PC-3 (cell line): Measurements from ENCODE around the gene SYK. TPM values are rescaled to one million over a fixed set of nuclear protein-coding genes. Genes with fewer than 3 reads are reported as not detected.

Experiments used
- ATAC-seq: fragments of 200-7000 bp; cut with Tn5 transposase; 2 replicates; pipeline ENCODE4 v1.9.1; 2020; ENCODE audit warnings: mild to moderate bottlenecking, moderate library complexity
- BruUV-seq: library from RNA; stranded (reverse); fragments of 400-500 nt; replicated peaks from 2 replicates; lab custom pipeline; 2021; lab: Mats Ljungman, UMichigan
- CTCF ChIA-PET: fragments of 300-600 bp; sonication (Branson Sonifier 250); formaldehyde crosslinking; loops from one replicate; lab custom pipeline; 2022; ENCODE audit warnings: antibody characterized with exemption; lab: Charles Lee
- POLR2A ChIA-PET: fragments of 300-600 bp; sonication (Branson Sonifier 250); formaldehyde crosslinking; loops from one replicate; lab custom pipeline; 2022; ENCODE audit warnings: antibody characterized with exemption; ENCODE audit not compliant: unreplicated experiment; lab: Charles Lee
- DNase-seq: peaks from one replicate; pipeline ENCODE4 v3.0.0-alpha.2; 2015
- H2AFZ ChIP-seq: fragments of 300-600 bp; sonication (generic); 2 replicates; pipeline ENCODE4 v1.6.0; 2016; ENCODE audit warnings: antibody characterized with exemption, low read length
- H3F3A ChIP-seq: fragments of 300-600 bp; sonication (generic); one replicate; pipeline ENCODE4 v1.6.0; 2017; ENCODE audit warnings: antibody characterized with exemption, low read length, control low read depth, mild to moderate bottlenecking; ENCODE audit not compliant: unreplicated experiment
- H3K27ac ChIP-seq: fragments of 300-600 bp; sonication (generic); 2 replicates; pipeline ENCODE4 v1.5.1; 2016; ENCODE audit warnings: mild to moderate bottlenecking, low read length
- H3K27me3 ChIP-seq: fragments of 300-600 bp; sonication (generic); 2 replicates; pipeline ENCODE4 v1.6.1; 2016; ENCODE audit warnings: low read length, mixed read lengths
- H3K36me3 ChIP-seq: fragments of 300-600 bp; sonication (generic); 2 replicates; pipeline ENCODE4 v1.6.1; 2016; ENCODE audit warnings: low read depth, mixed run types, low read length, mixed read lengths
- H3K4me1 ChIP-seq: fragments of 300-600 bp; sonication (generic); 2 replicates; pipeline ENCODE4 v1.5.1; 2016; ENCODE audit warnings: low read length; ENCODE audit not compliant: insufficient read depth
- H3K4me2 ChIP-seq: fragments of 300-600 bp; sonication (generic); 2 replicates; pipeline ENCODE4 v1.6.0; 2016; ENCODE audit warnings: low read length
- H3K4me3 ChIP-seq: fragments of 300-600 bp; sonication (generic); 2 replicates; pipeline ENCODE4 v1.5.1; 2016; ENCODE audit warnings: mild to moderate bottlenecking, low read length, mixed read lengths
- H3K79me2 ChIP-seq: fragments of 300-600 bp; sonication (generic); 2 replicates; pipeline ENCODE4 v1.6.1; 2017; ENCODE audit warnings: low read length, mixed read lengths
- H3K9ac ChIP-seq: fragments of 300-600 bp; sonication (generic); 2 replicates; pipeline ENCODE4 v1.6.0; 2016; ENCODE audit warnings: mild to moderate bottlenecking, low read length
- H3K9me2 ChIP-seq: fragments of 300-600 bp; sonication (generic); replicated peaks from 2 replicates; pipeline ENCODE4 v1.6.1; 2016; ENCODE audit warnings: mixed run types, low read length, mixed read lengths
- H3K9me3 ChIP-seq: fragments of 300-600 bp; sonication (generic); 2 replicates; pipeline ENCODE4 v1.6.1; 2016; ENCODE audit warnings: low read length, mixed read lengths
- H4K20me1 ChIP-seq: fragments of 300-600 bp; sonication (generic); 2 replicates; pipeline ENCODE4 v1.6.1; 2016; ENCODE audit warnings: low read length, mixed read lengths
- CTCF ChIP-seq: fragments of 300-600 bp; sonication (generic); conservative IDR thresholded peaks from 2 replicates; pipeline ENCODE4 v1.5.1; 2017; ENCODE audit warnings: antibody characterized with exemption, low read depth, mild to moderate bottlenecking, low read length
- EZH2 ChIP-seq: fragments of 300-600 bp; sonication (generic); IDR thresholded peaks from one replicate; pipeline ENCODE4 v1.6.1; 2017; ENCODE audit warnings: antibody characterized with exemption, mild to moderate bottlenecking, low read length; ENCODE audit not compliant: unreplicated experiment
- EZH2phosphoT487 ChIP-seq: fragments of 300-600 bp; sonication (generic); IDR thresholded peaks from 2 replicates; pipeline ENCODE4 v1.6.1; 2018; ENCODE audit warnings: mild to moderate bottlenecking, antibody characterized with exemption, low read length, borderline replicate concordance
- intact Hi-C: fragments of 100-400 bp; cut with micrococcal nuclease; formaldehyde crosslinking; loops from 2 replicates; pipeline ENCODE4 v1.9.0; 2023
- total RNA-seq: library from RNA; depleted of rRNA; stranded (reverse); fragments of >200 nt; gene quantifications from 2 replicates; pipeline ENCODE4 v1.2.3, GENCODE V29; 2014

The SYK gene
- total RNA-seq, 1 experiment from 2014 or later = 12.9 TPM

- H4K20me1 ChIP-seq = no peaks in the 10 kb centered on the region
- H3F3A ChIP-seq = peaks cover 6% of the 10 kb centered on the region
- H3K9me3 ChIP-seq = no peaks in the 10 kb centered on the region
- H2AFZ ChIP-seq = no peak overlapping the region
- no peak overlapping the region for H3K9ac ChIP-seq
- no peaks in the 10 kb centered on the region for H3K9me2 ChIP-seq
- POLR2A ChIA-PET = no interaction called here
- no peaks in the 10 kb centered on the region for H3K27me3 ChIP-seq
- intact Hi-C loops = no loop called here
- ATAC-seq = no peak
- no TSS peak for BruUV-seq
- H3K4me2 ChIP-seq = no peak overlapping the region
- peaks cover 8% of the 10 kb centered on the region for H3K4me1 ChIP-seq
- DNase-seq = no peak
- no peaks in the 10 kb centered on the region for H3K79me2 ChIP-seq
- TF ChIP-seq EZH2 (no peak), CTCF (no peak), EZH2phosphoT487 (no peak)
- no peak overlapping the region for H3K27ac ChIP-seq
- CTCF ChIA-PET = interaction anchor here (0.6 kb wide), 1 partner anchor 10 kb away, joined by 3 read pairs; no protein-coding TSS in a partner anchor
- no peaks in the 10 kb centered on the region; the same call in 1 of the 2 replicates for H3K36me3 ChIP-seq
- no peak overlapping the region for H3K4me3 ChIP-seq
These were observed 80.0 kb downstream of the SYK start for GRCh38 chr9:90881648-90882047.

- no peak overlapping the region for H3K4me2 ChIP-seq
- BruUV-seq = no TSS peak
- TF ChIP-seq CTCF (no peak), EZH2phosphoT487 (no peak), EZH2 (no peak)
- peaks cover 7% of the 10 kb centered on the region for H3K4me1 ChIP-seq
- H3K27ac ChIP-seq = no peak overlapping the region
- POLR2A ChIA-PET = no interaction called here
- DNase-seq (no peak), ATAC-seq (no peak)
- no peaks in the 10 kb centered on the region; the same call in 1 of the 2 replicates for H3K36me3 ChIP-seq
- no peaks in the 10 kb centered on the region for H3K9me2 ChIP-seq
- intact Hi-C loops = no loop called here
- H3K9ac ChIP-seq = no peak overlapping the region
- H3F3A ChIP-seq = peaks cover 6% of the 10 kb centered on the region
- H2AFZ ChIP-seq = no peak overlapping the region
- no peaks in the 10 kb centered on the region for H3K79me2 ChIP-seq
- H3K27me3 ChIP-seq = no peaks in the 10 kb centered on the region
- H3K9me3 ChIP-seq = no peaks in the 10 kb centered on the region
- no peak overlapping the region for H3K4me3 ChIP-seq
- CTCF ChIA-PET = no interaction called here
- H4K20me1 ChIP-seq = no peaks in the 10 kb centered on the region
These were observed 81.5 kb downstream of the SYK start for GRCh38 chr9:90882991-90883600.

GRCh38 chr9:90883661-90884060, 82.0 kb downstream of the SYK start:
- H3K4me1 ChIP-seq = peaks cover 2% of the 10 kb centered on the region; the same call in 1 of the 2 replicates
- CTCF ChIA-PET = no interaction called here
- no peaks in the 10 kb centered on the region for H3K27me3 ChIP-seq
- H4K20me1 ChIP-seq = no peaks in the 10 kb centered on the region
- H3F3A ChIP-seq = peaks cover 6% of the 10 kb centered on the region
- no TSS peak for BruUV-seq
- no peaks in the 10 kb centered on the region for H3K9me2 ChIP-seq
- intact Hi-C loops = no loop called here
- POLR2A ChIA-PET = no interaction called here
- ATAC-seq = no peak
- H3K4me2 ChIP-seq = no peak overlapping the region
- no peaks in the 10 kb centered on the region for H3K79me2 ChIP-seq
- H2AFZ ChIP-seq = no peak overlapping the region
- no peak for DNase-seq
- TF ChIP-seq CTCF = no peak
- no peak overlapping the region for H3K4me3 ChIP-seq
- no peak overlapping the region for H3K9ac ChIP-seq
- no peaks in the 10 kb centered on the region; the same call in 1 of the 2 replicates for H3K36me3 ChIP-seq
- no peaks in the 10 kb centered on the region for H3K9me3 ChIP-seq
- no peak overlapping the region for H3K27ac ChIP-seq
